CD4-positive, alpha-beta T cell treated with Interleukin-2 at 100 ng/mL for 4 hours (primary cell): ENCODE measurements around the gene EHBP1.
"Not testable (repeated sequence)": the region's sequence is repeated elsewhere in the genome, so short reads cannot be mapped to it uniquely, and the experiment has no call there.

Experiments
- DNase-seq: peaks from one replicate; pipeline ENCODE4 v3.0.0-alpha.2; 2020; ENCODE audit warnings: low spot score

Gene EHBP1

GRCh38 chr2:62736899-62737559, 31.5 kb downstream of the EHBP1 start:
- no peak for DNase-seq

- no peak for DNase-seq
These were observed 33.7 kb downstream of the EHBP1 start for GRCh38 chr2:62738981-62739936.

GRCh38 chr2:62740221-62740620, 34.7 kb downstream of the EHBP1 start:
- DNase-seq, result no peak

GRCh38 chr2:62741127-62741526, 35.6 kb downstream of the EHBP1 start:
- no peak for DNase-seq

- no peak for DNase-seq
These were observed 36.6 kb downstream of the EHBP1 start for GRCh38 chr2:62741954-62742722.

- DNase-seq, result no peak
These were observed 38.0 kb downstream of the EHBP1 start for GRCh38 chr2:62743506-62743905.

GRCh38 chr2:62744603-62745002, 39.1 kb downstream of the EHBP1 start:
- no peak for DNase-seq

GRCh38 chr2:62745891-62746481, 40.5 kb downstream of the EHBP1 start:
- no peak for DNase-seq

- DNase-seq, result no peak
These were observed 41.7 kb downstream of the EHBP1 start for GRCh38 chr2:62747169-62747568.

GRCh38 chr2:62747876-62748275, 42.4 kb downstream of the EHBP1 start:
- DNase-seq, result no peak

GRCh38 chr2:62749111-62749510, 43.6 kb downstream of the EHBP1 start:
- DNase-seq, result not testable (repeated sequence)

GRCh38 chr2:62757029-62757428, 51.5 kb downstream of the EHBP1 start:
- DNase-seq, result no peak

GRCh38 chr2:62760026-62760425, 54.5 kb downstream of the EHBP1 start:
- no peak for DNase-seq

GRCh38 chr2:62760555-62760954, 55.0 kb downstream of the EHBP1 start:
- no peak for DNase-seq

GRCh38 chr2:62765619-62766376, 60.3 kb downstream of the EHBP1 start:
- DNase-seq, result no peak

GRCh38 chr2:62768615-62769014, 63.1 kb downstream of the EHBP1 start:
- DNase-seq, result no peak

GRCh38 chr2:62770629-62771028, 65.1 kb downstream of the EHBP1 start:
- DNase-seq, result no peak

GRCh38 chr2:62774555-62775366, 69.2 kb downstream of the EHBP1 start:
- DNase-seq, result peak; percentile 50

GRCh38 chr2:62775367-62775668, 69.8 kb downstream of the EHBP1 start:
- no peak for DNase-seq

- DNase-seq, result no peak
These were observed 78.2 kb downstream of the EHBP1 start for GRCh38 chr2:62783679-62784078.

GRCh38 chr2:62784341-62784740, 78.8 kb downstream of the EHBP1 start:
- no peak for DNase-seq
